HCT116 (cell line): Measurements from ENCODE around the gene SLC6A6.

ENCODE experiments used
- EZH2 ChIP-seq: fragments of 200-600 bp; sonication (generic); IDR thresholded peaks from 2 replicates; pipeline ENCODE4 v1.6.1; 2017; ENCODE audit warnings: antibody characterized with exemption, mixed run types
- POLR2A ChIP-seq: IDR thresholded peaks from 2 replicates; pipeline ENCODE4 v1.7.0; 2011; ENCODE audit warnings: borderline replicate concordance; ENCODE audit not compliant: insufficient read depth, insufficient read length; ENCODE audit errors: extremely low read depth
- POLR2AphosphoS5 ChIP-seq: IDR thresholded peaks from 2 replicates; pipeline ENCODE4 v1.6.1; 2011; ENCODE audit warnings: mild to moderate bottlenecking, low read depth, low read length, moderate library complexity
- RAD21 ChIP-seq: IDR thresholded peaks from 2 replicates; pipeline ENCODE4 v1.6.1; 2012; ENCODE audit warnings: low read depth, mild to moderate bottlenecking
- SP1 ChIP-seq: IDR thresholded peaks from 2 replicates; pipeline ENCODE4 v1.6.1; 2012; ENCODE audit warnings: low read depth
- YY1 ChIP-seq: IDR thresholded peaks from 2 replicates; pipeline ENCODE4 v1.6.1; 2011; ENCODE audit warnings: low read length, low read depth, moderate library complexity, mild to moderate bottlenecking; ENCODE audit not compliant: insufficient replicate concordance; ENCODE audit errors: extremely low read depth
- TF ChIP-seq, protein P1 (sequence below), 3 experiments: fragments of 200-600 bp in 1 of 3; sonication (generic) in 1 of 3; IDR thresholded peaks in 2 of 3; conservative IDR thresholded peaks in 1 of 3; 2 replicates each; pipeline ENCODE4 v1.5.1; 2012 to 2017; ENCODE audit warnings: low read depth in 2 of 3, low read length in 2 of 3, antibody characterized with exemption in 1 of 3, borderline replicate concordance in 1 of 3, control low read depth in 1 of 3, mild to moderate bottlenecking in 1 of 3, mixed read lengths in 1 of 3, mixed run types in 1 of 3, moderate library complexity in 1 of 3; ENCODE audit not compliant: insufficient read depth in 1 of 3
- TF ChIP-seq, protein P2 (sequence below): IDR thresholded peaks from 2 replicates; pipeline ENCODE4 v1.6.1; 2012

DNA sequence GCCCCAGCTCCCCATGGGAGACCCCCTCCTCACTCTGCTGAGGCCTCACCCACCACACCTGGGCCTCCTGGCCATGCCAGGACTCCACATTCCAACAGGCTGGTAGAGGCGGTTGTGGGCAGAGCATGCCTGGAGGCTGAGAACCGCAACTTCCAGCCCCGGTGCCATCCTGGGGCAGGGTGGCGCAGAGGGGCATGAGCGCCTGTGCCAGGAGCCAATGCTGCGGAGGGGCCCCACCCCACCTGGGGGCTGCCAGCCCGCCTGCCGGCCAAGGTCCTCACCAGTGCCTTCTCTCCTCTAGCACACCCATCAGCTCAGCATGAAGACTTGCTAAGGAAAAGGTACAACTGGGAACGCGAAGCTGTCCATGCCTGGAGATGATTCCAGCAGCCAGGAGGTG, 34.3 kb upstream of the SLC6A6 start:
- no peak for TF ChIP-seq EZH2
- no peak for TF ChIP-seq POLR2AphosphoS5
- no peak for TF ChIP-seq POLR2A
- no peak for TF ChIP-seq RAD21
- no peak for TF ChIP-seq YY1
- TF ChIP-seq, protein P1, sequence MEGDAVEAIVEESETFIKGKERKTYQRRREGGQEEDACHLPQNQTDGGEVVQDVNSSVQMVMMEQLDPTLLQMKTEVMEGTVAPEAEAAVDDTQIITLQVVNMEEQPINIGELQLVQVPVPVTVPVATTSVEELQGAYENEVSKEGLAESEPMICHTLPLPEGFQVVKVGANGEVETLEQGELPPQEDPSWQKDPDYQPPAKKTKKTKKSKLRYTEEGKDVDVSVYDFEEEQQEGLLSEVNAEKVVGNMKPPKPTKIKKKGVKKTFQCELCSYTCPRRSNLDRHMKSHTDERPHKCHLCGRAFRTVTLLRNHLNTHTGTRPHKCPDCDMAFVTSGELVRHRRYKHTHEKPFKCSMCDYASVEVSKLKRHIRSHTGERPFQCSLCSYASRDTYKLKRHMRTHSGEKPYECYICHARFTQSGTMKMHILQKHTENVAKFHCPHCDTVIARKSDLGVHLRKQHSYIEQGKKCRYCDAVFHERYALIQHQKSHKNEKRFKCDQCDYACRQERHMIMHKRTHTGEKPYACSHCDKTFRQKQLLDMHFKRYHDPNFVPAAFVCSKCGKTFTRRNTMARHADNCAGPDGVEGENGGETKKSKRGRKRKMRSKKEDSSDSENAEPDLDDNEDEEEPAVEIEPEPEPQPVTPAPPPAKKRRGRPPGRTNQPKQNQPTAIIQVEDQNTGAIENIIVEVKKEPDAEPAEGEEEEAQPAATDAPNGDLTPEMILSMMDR (IDR thresholded peaks at IDR 0.05 in 2 of 3, conservative IDR thresholded peaks at IDR 0.05 in 1 of 3; ENCODE audit: borderline replicate concordance in 1 of 3, insufficient read depth in 1 of 3, low read depth in 2 of 3, low read length in 2 of 3) = no peak
- TF ChIP-seq SP1 = no peak
- TF ChIP-seq, protein P2, sequence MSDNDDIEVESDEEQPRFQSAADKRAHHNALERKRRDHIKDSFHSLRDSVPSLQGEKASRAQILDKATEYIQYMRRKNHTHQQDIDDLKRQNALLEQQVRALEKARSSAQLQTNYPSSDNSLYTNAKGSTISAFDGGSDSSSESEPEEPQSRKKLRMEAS = no peak
